Endodermal cell (in vitro differentiated cells): Measurements from ENCODE around the gene ELP5. TPM values are rescaled to one million over a fixed set of nuclear protein-coding genes. Genes with fewer than 3 reads are reported as not detected.
A peak's percentile ranks its signal among the peaks of the same experiment; 100 is the strongest.

Experiments used
- DNase-seq: peaks from one replicate; pipeline ENCODE4 v3.0.0-alpha.2; 2017
- H3K27ac ChIP-seq: 2 replicates; pipeline ENCODE4 v1.5.1; 2013; ENCODE audit warnings: mild to moderate bottlenecking, low read depth, low read length, moderate library complexity
- H3K27me3 ChIP-seq: 2 replicates; pipeline ENCODE4 v1.6.1; 2013; ENCODE audit warnings: mild to moderate bottlenecking, low read length, moderate library complexity; ENCODE audit not compliant: insufficient read depth, control insufficient read depth, poor library complexity, severe bottlenecking
- H3K36me3 ChIP-seq: 2 replicates; pipeline ENCODE4 v1.7.0; 2013; ENCODE audit warnings: mild to moderate bottlenecking, low read length, moderate library complexity; ENCODE audit not compliant: control insufficient read depth, insufficient read depth
- H3K4me1 ChIP-seq: one replicate; pipeline ENCODE4 v1.7.0; 2013; ENCODE audit warnings: low read length; ENCODE audit not compliant: control insufficient read depth, insufficient read depth
- H3K4me3 ChIP-seq: 2 replicates; pipeline ENCODE4 v1.5.1; 2013; ENCODE audit warnings: mild to moderate bottlenecking, low read length, moderate library complexity
- H3K9ac ChIP-seq: 2 replicates; pipeline ENCODE4 v1.6.1; 2013; ENCODE audit warnings: mild to moderate bottlenecking, low read length, moderate library complexity; ENCODE audit not compliant: poor library complexity, severe bottlenecking; ENCODE audit errors: extremely low read depth
- H3K9me3 ChIP-seq: 2 replicates; pipeline ENCODE4 v1.6.1; 2013; ENCODE audit warnings: mild to moderate bottlenecking, low read length, moderate library complexity; ENCODE audit not compliant: control insufficient read depth
- H3K27ac Mint-ChIP-seq: 2 replicates; pipeline ENCODE4 v1.8.0; 2020; ENCODE audit warnings: mixed read lengths
- H3K27me3 Mint-ChIP-seq: 2 replicates; pipeline ENCODE4 v1.8.0; 2021; ENCODE audit warnings: mild to moderate bottlenecking, mixed read lengths; ENCODE audit not compliant: insufficient read depth
- H3K36me3 Mint-ChIP-seq: 2 replicates; pipeline ENCODE4 v1.8.0; 2020; ENCODE audit warnings: low read depth, mixed read lengths
- H3K4me1 Mint-ChIP-seq: 2 replicates; pipeline ENCODE4 v1.8.0; 2020; ENCODE audit warnings: mixed read lengths
- H3K4me3 Mint-ChIP-seq: 2 replicates; pipeline ENCODE4 v1.8.0; 2020; ENCODE audit warnings: mild to moderate bottlenecking, moderate library complexity, mixed read lengths
- H3K9me3 Mint-ChIP-seq: 2 replicates; pipeline ENCODE4 v1.8.0; 2020; ENCODE audit warnings: mild to moderate bottlenecking, mixed read lengths
- WGBS, 2 experiments: methylation state at CpG; one replicate each; pipeline versions ENCODE4 v1.1.5 to v1.1.7; 2013; ENCODE audit warnings: missing lambda C conversion rate in 2 of 2, mixed read lengths in 1 of 2; ENCODE audit not compliant: insufficient coverage in 1 of 2, insufficient read length in 1 of 2; 5-methylcytosine and 5-hydroxymethylcytosine counted together
- total RNA-seq, 2 donors: library from RNA; stranded (reverse); fragmentation: NEBNext Ultra II Directional in 1 of 2; extraction: Animal tissue kit (Norgen Biotek cat#: 25700) in 1 of 2; gene quantifications; 2 replicates in 1 of 2; 3 replicates in 1 of 2; pipeline ENCODE4 v1.2.1, GENCODE V29; 2021
- TF ChIP-seq, protein P1 (sequence below): fragments of 200-600 bp; sonication (generic); conservative IDR thresholded peaks from 2 replicates; pipeline ENCODE4 v1.5.0; 2021; ENCODE audit warnings: antibody characterized with exemption, mild to moderate bottlenecking

ELP5 gene
- total RNA-seq, 2 donors from 2014 or later, result 45.3 to 68.0 TPM

DNA sequence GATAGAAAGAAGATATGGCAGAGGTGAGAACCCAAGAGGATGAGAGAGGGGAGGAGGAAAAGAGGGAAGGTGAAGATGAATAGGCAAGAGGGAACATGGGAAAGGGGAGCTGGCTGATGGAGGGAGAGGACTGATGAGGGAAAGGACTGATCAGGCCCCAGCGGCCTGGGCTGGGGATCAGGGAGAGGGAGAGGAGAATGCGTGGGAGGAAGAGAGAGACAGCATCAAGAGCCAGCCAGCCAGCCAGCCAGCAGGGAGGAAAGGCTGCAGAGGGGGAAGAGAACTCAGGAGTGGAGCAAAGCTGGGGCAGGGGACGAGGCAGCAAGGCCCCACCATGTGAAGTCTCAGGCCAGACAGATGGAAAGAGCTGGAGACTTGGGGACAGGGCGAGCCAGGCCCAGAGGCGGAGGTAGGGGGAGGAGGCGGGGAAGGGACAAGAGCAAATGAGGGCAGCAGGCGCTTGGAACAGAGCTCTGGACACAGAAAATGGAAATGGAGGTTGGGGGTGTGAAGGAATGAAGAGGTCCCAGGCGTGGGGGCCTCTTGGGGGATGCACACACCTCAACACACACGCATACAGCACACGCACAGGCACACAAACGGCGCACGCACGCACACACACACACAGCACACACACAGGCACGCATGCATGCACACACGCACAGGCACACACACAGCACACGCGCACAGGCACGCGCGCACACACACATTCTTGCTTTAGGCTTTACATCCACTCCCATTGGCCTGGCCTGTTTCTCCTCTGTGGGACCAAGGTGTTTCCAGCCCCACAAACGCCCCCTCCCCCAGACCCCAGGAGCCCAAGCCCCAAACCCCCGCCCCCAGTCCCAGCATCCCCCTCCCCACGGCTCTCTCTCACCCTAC, 44.7 kb upstream of the ELP5 start:
- peak overlapping the region; percentile 32 for H3K4me3 Mint-ChIP-seq
- 82 to 85% methylated on average over 12 to 22 of the region's 24 CpGs for WGBS, 2 experiments
- no peaks in the 10 kb centered on the region for H3K9me3 Mint-ChIP-seq
- Histone ChIP-seq H3K27ac (peak overlapping the region; percentile 63), H3K9me3 (no peaks in the 10 kb centered on the region), H3K4me1 (peaks cover 4% of the 10 kb centered on the region), H3K4me3 (no peak overlapping the region), H3K27me3 (no peaks in the 10 kb centered on the region), H3K36me3 (peaks cover 12% of the 10 kb centered on the region), H3K9ac (no peak overlapping the region)
- peaks cover 8% of the 10 kb centered on the region for H3K36me3 Mint-ChIP-seq
- peaks cover 20% of the 10 kb centered on the region for H3K4me1 Mint-ChIP-seq
- TF ChIP-seq, protein P1, sequence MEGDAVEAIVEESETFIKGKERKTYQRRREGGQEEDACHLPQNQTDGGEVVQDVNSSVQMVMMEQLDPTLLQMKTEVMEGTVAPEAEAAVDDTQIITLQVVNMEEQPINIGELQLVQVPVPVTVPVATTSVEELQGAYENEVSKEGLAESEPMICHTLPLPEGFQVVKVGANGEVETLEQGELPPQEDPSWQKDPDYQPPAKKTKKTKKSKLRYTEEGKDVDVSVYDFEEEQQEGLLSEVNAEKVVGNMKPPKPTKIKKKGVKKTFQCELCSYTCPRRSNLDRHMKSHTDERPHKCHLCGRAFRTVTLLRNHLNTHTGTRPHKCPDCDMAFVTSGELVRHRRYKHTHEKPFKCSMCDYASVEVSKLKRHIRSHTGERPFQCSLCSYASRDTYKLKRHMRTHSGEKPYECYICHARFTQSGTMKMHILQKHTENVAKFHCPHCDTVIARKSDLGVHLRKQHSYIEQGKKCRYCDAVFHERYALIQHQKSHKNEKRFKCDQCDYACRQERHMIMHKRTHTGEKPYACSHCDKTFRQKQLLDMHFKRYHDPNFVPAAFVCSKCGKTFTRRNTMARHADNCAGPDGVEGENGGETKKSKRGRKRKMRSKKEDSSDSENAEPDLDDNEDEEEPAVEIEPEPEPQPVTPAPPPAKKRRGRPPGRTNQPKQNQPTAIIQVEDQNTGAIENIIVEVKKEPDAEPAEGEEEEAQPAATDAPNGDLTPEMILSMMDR, result no peak
- no peak overlapping the region for H3K27ac Mint-ChIP-seq
- peaks cover 23% of the 10 kb centered on the region for H3K27me3 Mint-ChIP-seq
- DNase-seq, result no peak

DNA sequence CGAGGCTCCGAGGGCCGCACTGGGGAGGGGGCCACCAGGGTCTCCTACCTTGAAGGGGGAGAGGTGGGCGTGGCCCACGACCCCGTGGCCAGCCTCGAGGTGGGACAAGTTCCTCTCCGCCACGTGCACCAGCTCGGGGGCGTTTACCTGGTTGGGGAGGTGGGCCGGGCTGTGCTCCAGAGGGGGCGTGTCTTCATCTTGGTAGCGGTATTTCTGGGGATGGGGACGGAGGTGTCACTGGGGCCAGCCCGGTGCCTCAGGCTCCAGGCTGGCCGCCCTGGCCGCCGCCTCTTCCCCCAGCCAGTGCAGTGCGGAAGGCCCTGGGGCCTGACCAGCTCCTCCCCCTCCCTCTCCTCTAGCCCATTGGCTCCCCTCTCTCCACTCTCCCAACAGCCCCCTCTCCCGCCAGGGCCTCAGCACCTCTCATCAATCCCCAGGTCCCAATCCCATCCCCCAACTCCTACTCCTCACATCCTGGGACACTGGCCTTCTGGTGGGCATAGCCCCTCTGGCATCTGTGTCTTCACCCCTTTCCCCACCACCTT, 43.9 kb upstream of the ELP5 start:
- H3K27me3 ChIP-seq, result no peaks in the 10 kb centered on the region
- H3K36me3 ChIP-seq, result peaks cover 5% of the 10 kb centered on the region
- no peak overlapping the region for H3K4me3 ChIP-seq
- Mint-ChIP-seq H3K27ac (no peak overlapping the region), H3K9me3 (no peaks in the 10 kb centered on the region), H3K27me3 (peaks cover 24% of the 10 kb centered on the region), H3K4me1 (peaks cover 21% of the 10 kb centered on the region), H3K36me3 (peaks cover under 1% of the 10 kb centered on the region), H3K4me3 (peak overlapping the region; percentile 32)
- TF ChIP-seq, protein P1, result no peak
- DNase-seq, result peak; percentile 87
- no peak overlapping the region for H3K9ac ChIP-seq
- H3K4me1 ChIP-seq, result peaks cover 4% of the 10 kb centered on the region
- 60 to 75% methylated on average over 4 to 21 of the region's 21 CpGs for WGBS, 2 experiments
- no peaks in the 10 kb centered on the region for H3K9me3 ChIP-seq
- H3K27ac ChIP-seq, result peak overlapping the region; percentile 32

DNA sequence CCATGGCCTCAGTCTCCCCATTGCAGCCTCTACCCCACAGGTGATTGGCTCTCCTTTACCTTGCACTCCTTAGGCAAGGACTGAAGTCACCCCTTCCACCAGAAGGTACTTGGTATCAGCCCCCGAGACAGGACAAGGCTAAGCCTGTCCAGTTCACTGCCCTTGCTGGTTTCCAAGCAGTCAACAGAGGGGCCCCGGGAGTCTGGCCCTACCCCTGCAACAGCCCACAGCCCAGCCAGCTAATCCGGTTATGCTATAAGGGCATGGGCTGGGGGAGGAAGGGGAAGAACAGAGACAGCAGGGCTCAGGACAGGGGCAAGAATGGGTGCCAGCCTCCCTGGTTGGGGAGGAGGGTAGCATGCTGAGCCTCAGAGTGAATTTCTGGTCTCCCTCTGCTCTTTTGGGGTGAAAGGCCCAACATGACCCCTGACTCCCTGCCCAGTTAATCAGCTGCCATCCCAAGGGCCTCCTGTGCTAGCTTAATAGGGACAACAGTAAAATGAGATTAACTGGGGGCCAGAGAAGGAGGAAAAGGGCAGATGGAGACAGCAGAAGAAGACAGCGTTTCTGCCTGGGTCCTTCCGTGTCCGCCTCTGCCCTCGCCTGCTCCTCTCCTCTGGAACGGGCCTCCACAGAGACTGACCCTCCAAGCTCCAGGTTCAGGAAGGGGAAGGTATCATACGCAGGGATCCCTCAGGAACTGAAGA, 43.1 kb upstream of the ELP5 start:
- Histone ChIP-seq H3K9me3 (no peaks in the 10 kb centered on the region), H3K4me1 (peaks cover 4% of the 10 kb centered on the region), H3K36me3 (no peaks in the 10 kb centered on the region), H3K4me3 (no peak overlapping the region), H3K27ac (peak overlapping the region; percentile 32), H3K27me3 (no peaks in the 10 kb centered on the region), H3K9ac (no peak overlapping the region)
- Mint-ChIP-seq H3K27me3 (peaks cover 24% of the 10 kb centered on the region), H3K36me3 (no peaks in the 10 kb centered on the region), H3K4me3 (peak overlapping the region; percentile 32), H3K27ac (no peak overlapping the region), H3K9me3 (no peaks in the 10 kb centered on the region), H3K4me1 (peaks cover 26% of the 10 kb centered on the region)
- no peak for DNase-seq
- TF ChIP-seq, protein P1, result no peak
- WGBS, 2 experiments, result 90 to 91% methylated on average over 5 to 9 of the region's 9 CpGs
